CD4-positive, alpha-beta T cell treated with Interleukin-10 for 1 hour (primary cell): ENCODE results near the gene NETO2.
"Not testable (repeated sequence)": the region's sequence is repeated elsewhere in the genome, so short reads cannot be mapped to it uniquely, and the experiment has no call there.

Source experiments
- DNase-seq: peaks from one replicate; pipeline ENCODE4 v3.0.0-alpha.2; 2020

The NETO2 gene

GRCh38 chr16:47134550-47134949 is 9.2 kb downstream of the NETO2 start:
- no peak for DNase-seq

GRCh38 chr16:47132308-47132707 is 11.4 kb downstream of the NETO2 start:
- DNase-seq, result no peak

DNA sequence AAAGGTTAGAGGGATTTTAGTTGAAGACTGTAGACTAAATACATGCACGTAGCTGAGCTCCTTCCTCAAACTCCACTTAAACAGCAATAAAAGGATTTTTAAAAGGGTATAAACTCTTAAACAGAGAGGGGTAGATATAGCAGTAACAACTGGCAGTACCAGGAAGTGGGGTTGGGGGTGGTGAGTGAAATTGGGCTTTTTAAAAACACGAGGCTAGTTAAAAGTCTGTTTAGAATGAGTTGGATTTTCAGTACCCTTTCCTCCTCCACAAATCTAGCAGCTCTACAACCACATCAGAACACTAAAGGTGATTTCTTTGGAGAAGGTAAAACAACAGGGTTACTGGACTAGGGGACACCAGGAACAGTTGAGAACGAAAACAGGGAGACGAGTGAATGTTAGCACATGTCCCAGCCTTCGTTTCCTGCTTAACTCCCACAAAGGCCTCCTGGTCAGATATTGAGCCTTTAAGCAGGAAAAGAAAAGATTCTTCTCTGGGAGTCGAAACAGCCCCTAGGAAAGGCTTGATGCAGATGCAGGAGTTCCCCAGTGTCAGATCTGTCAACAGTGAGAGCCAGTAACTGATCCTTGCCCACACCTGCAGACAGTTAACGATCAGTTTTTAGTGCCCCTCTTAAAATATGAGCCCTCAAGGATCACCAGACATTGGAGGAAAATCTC is 13.8 kb downstream of the NETO2 start:
- no peak for DNase-seq

DNA sequence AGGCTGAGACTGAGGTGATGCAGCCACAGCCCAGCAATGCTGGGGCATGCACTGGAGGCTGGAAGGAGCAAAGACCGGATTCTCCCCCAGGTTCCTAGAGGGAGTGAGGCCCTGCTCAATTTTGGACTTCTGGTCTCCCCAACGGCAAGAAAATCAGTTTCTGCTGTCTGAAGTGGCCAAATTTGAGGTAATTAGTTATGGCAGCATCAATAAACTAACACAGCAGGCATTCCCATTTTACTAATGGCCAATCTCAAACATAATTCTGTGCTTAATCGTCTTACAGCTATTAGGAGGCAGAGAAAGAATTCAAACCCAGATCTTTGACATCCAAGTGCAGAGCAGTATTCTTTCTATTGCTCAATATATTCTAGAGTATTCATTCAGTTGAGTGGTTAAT is 16.2 kb downstream of the NETO2 start:
- no peak for DNase-seq

GRCh38 chr16:47125757-47126156 is 18.0 kb downstream of the NETO2 start:
- no peak for DNase-seq

DNA sequence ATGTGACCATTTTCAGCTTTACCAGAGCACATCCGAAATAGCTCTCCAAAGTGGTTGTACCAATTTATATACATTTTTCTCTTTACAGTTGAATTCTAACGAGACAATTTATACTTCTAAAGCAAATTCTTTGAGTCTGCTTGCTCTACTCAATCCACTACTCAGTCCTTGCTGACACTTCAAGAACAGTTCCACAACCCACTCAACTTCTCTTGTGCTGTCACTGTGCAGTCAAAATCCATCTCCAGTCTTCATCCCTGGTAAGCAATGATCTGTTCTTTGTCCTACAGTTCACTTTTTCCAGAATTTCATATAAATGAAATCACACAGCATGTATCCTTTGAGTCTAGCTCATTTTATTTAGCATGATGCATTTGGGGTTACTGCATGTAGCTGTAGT is 30.6 kb downstream of the NETO2 start:
- DNase-seq, result no peak

GRCh38 chr16:47110939-47111338 is 32.8 kb downstream of the NETO2 start:
- DNase-seq, result no peak

DNA sequence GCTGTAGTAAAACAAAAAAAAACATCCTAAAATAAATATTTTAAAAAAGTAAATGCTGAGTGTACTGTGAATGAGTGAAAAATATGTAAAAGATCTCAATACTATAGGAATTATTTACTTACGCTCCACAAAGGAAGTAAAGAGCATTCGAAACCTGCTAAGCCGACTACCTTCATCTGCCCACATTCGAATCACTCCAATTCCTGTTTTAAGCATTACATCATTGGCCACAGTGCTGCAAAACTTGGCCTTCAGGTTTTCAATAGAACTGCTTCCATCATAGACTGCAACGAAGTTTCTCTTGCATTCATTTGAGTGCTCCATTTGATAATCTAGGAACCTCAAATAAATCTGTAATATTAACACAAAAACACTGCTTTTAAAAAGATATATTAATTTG is 34.4 kb downstream of the NETO2 start:
- DNase-seq, result no peak

DNA sequence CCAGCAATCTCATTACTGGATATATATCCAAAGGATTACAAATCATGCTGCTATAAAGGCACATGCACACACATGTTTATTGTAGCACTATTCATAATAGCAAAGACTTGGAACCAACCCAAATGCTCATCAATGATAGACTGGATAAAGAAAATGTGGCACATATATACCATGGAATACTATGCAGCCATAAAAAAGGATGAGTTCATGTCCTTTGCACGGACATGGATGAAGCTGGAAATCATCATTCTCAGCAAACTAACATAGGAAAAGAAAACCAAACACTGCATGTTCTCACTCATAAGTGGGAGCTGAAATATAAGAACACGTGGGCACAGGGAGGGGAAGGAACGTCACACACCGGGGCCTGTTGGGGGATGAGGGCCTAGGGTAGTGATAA is 40.8 kb downstream of the NETO2 start:
- not testable (repeated sequence) for DNase-seq

- not testable (repeated sequence) for DNase-seq
Observed at GRCh38 chr16:47097154-47097553, 46.6 kb downstream of the NETO2 start.

- no peak for DNase-seq
Observed at GRCh38 chr16:47096297-47096696, 47.4 kb downstream of the NETO2 start.

DNA sequence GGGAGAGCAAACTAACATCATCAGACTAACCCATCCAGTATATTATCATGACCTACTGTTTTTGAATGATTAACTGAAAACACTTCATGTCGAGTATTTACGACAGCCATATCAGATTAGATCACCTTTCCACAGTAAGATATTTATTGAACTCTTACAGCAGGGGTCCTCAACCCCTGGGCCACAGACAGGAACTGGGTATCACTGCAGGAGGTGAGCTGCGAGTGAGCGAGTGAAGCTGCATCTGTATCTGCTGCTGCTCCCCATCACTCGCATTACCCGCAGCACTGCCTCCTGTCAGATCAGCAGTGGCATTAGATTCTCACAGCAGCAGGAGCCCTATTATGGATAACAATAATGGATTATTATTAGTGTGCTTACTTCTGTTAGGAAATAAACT is 59.5 kb downstream of the NETO2 start:
- DNase-seq, result no peak

- no peak for DNase-seq
Observed at GRCh38 chr16:47082099-47082865, 61.5 kb downstream of the NETO2 start.

DNA sequence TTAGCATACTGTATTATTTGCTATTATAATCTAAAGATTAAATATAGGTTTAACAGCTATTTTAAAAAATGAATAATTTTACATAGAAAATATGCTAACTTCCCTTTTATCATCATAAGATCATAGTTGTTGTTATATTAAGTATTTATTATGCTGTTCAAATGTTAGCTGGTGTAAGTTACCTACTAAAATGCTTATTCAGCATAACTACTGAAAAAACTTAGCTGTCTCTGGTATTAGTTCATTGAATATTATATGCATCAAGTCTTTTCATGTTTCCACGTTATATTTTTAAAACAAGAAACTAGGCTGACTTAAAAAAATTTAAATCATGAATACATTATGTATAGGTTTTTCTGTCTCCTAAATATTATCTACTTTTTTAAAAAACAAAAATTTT is 62.6 kb downstream of the NETO2 start:
- no peak for DNase-seq

DNA sequence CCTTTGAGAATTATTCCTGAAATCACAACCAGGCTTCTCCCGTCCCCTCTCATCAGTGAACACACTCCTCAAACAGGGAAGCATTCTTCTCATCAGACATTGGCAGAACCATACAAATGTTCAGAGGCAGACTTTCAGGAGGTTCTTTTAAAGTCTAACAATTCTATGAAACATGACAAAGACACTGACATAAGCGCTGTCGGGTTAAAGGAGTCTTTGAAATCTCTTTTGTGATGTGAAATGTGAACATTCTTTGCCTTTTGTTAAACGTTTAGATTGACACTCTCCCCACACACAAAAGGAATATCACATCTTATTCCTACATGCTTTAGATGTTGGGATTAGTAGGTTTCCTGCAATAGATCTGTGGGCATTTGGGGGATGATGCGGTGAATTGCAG is 63.9 kb downstream of the NETO2 start:
- DNase-seq, result no peak

- no peak for DNase-seq
Observed at GRCh38 chr16:47073223-47074155, 70.3 kb downstream of the NETO2 start.

DNA sequence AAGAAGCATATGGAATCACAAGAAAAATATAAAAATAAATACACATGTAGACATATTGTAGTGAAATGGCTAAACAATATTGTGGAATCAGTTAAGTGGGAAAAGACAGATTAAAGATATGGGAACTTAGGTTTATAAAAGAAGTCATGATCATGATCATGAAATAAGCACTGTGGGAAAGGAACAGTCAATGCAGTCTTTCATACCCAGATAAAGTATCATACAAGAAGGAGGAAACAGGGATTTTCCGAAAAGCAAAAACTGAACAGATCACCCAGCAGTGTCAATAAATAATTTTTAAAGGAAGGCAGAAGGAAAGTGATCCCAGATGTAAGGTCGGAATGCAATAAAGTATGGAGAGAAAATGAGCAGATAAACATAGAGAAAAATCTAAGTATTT is 71.6 kb downstream of the NETO2 start:
- no peak for DNase-seq

- DNase-seq, result no peak
Observed at GRCh38 chr16:47069841-47070584, 73.7 kb downstream of the NETO2 start.

GRCh38 chr16:47069313-47069712 is 74.4 kb downstream of the NETO2 start:
- DNase-seq, result no peak

- no peak for DNase-seq
Observed at GRCh38 chr16:47067203-47067602, 76.5 kb downstream of the NETO2 start.

DNA sequence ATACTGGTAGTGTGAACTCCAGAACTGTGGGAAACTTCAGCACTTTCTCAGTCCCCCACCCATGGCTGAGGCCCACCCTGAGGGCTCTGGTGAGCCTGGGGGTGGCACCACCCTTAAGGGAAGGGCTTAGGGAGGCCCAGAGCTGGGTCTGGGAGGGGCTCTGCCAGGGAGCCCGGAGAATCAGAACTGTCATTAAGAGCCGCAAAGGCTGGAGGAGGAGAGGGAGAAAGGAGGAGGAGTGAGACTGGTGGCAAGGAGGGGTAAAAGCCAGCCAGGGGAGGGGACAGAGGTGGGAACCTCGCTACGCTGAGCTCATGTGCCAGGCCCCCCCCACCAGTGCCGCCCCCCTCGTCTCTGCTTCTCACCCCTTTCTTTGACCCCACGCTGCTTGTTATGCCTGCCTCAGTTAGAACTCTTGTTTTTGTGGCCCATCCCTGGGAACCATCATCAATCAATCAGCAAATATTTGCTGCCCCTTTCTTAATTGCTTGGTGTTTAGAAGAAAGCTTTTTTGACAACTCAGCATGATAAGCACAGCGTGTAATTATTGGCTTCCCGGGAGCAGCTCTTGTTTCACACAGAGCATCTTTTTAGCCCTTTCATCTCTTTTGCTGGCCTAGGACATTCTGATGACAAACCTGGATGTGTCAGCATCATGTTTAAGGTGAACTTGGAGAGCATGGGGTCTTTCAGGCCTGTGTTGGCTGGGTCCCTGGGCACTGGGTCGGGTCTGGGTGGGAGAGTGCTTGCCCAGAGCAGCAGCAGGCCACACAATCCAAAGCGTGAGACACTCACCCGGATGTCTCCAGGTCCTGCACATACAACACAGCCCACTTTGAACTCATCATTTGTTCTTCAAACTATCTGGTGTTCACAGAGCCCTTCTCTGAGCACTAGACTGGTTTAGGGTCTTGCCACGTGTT is 77.7 kb downstream of the NETO2 start:
- no peak for DNase-seq

- DNase-seq, result no peak
Observed at GRCh38 chr16:47064775-47065174, 79.0 kb downstream of the NETO2 start.
